GM18867 (cell line): ENCODE results near the gene ELL.

Experiments used
- ATAC-seq: cut with Tn5 transposase; IDR thresholded peaks from one replicate; pipeline ENCODE4 v1.9.1; 2021; ENCODE audit warnings: mild to moderate bottlenecking, moderate library complexity; ENCODE audit not compliant: unreplicated experiment

ELL gene

DNA sequence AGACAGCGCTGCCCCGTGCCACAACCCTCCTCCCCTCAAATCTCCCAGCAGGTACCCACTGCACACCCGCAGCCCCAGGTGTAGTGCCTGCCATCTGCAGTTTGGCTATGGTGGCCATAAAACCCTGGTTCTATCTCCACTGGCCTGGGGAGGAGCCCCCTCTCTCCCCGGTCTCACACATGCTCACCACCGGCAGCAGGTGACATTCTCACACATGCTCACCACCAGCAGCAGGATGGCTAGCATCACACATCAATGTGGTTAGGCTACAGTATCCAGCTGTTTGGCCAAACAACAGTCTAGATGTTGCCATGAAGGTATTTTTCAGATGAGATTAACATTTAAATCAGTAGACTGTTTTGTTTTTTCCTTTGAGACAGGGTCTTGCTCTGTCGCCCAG, 31.1 kb downstream of the ELL start:
- no peak for ATAC-seq

- ATAC-seq: no peak
Measured at GRCh38 chr19:18489627-18490184, 32.2 kb downstream of the ELL start.

DNA sequence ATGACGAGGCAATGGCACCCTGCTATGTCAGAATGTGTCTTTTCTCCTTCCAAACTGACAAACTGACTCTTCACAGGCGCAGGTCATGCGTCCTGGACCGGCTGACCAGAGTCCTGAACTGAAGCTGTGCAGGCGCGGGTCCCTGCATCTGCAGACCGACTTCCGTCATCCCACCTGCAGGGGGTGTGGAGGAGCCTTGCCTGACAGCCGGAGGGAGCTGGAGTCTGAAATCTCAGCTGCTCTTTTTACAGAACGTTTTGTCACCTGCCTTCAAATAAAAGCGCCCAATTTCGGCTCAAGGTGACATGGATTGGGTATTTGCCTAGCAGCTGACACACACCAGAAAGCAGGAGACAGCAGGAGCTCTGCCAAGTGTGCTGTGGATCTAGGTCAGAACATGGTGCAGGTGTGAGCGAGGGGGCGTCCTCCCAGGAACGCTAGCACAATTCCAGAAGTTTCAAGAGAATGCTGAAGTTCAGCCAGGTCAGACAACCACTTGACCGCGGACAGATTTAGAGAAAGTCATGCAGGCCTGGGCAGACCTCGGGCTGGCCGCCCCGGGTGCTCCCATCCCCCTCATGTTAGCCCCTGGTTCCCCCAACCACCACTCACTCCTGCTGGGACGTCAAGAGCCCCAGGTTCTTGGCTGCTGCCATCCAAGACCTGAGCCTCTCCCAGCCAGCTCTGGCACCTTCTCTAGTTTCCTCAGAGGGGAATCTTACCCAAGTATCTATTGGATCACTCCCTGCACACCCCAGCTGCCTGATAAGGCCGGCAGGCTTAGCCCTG, 32.8 kb downstream of the ELL start:
- ATAC-seq: no peak

- ATAC-seq: no peak
Measured at GRCh38 chr19:18488403-18488723, 33.5 kb downstream of the ELL start.

GRCh38 chr19:18487576-18488402, 34.1 kb downstream of the ELL start:
- ATAC-seq: no peak

- no peak for ATAC-seq
Measured at GRCh38 chr19:18486746-18487145, 35.1 kb downstream of the ELL start.

- no peak for ATAC-seq
Measured at GRCh38 chr19:18484992-18485391, 36.9 kb downstream of the ELL start.

- no peak for ATAC-seq
Measured at GRCh38 chr19:18483119-18483890, 38.6 kb downstream of the ELL start.

GRCh38 chr19:18481505-18482222, 40.2 kb downstream of the ELL start:
- ATAC-seq: no peak

- no peak for ATAC-seq
Measured at GRCh38 chr19:18480006-18480691, 41.7 kb downstream of the ELL start.

DNA sequence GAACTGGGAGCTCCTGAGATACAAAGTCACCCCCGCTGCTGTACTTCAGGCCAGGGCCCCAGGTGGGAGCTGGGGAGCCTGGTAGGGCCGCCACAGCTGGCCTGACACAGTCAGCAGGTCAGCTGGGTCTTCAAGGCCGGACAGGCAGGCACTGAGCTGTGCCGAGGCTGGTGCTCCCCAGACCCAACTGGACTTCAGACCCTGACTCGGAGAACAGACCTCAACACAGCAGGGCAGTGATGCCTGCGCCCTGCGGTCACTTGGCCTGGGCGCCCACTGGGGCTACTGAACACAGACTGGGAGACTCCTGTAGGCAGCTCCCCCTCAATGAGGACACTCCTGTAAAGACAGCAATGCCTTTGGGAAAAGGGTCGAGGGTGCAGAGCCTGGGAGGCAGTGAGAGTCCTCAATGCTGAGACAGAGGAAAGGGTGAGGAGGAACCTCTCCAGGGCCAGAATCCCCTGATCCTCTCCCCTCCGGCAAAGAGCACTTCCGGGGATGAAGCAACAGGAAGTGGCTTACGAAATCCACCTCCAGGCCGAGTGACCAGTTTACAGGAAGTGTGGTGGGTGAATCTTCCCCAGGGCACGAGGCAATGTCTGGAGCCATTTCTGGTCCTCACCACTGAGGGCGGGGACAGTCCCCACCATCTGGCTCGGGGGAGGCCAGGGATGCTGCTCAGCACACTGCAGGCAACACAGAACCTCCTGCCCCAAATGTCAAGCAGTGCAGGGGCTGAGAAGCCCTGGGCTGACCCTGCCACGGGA, 43.1 kb downstream of the ELL start:
- no peak for ATAC-seq

DNA sequence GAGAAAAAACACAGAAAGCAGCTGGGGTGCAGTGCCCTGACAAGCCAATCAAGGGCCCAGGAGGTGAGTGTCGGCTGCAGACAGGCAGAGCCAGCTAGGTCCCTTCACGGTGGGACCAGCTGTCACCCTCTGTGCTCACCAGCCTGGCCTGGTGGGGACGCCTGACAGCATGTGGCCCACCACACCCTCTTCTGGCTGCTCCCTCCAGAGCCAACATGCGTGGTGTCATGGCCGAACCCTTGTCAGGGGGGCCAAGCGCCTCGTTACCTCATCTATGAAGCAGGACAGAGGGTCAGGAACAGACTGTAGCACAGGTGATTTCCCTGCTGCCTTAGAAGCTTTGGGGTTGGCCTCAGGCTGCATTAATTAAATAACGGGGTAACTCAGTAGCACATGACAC, 43.9 kb downstream of the ELL start:
- ATAC-seq: no peak

- ATAC-seq: no peak
Measured at GRCh38 chr19:18477042-18477779, 44.7 kb downstream of the ELL start.

- ATAC-seq: no peak
Measured at GRCh38 chr19:18476507-18477041, 45.3 kb downstream of the ELL start.

- ATAC-seq: no peak
Measured at GRCh38 chr19:18475762-18476331, 46.0 kb downstream of the ELL start.

DNA sequence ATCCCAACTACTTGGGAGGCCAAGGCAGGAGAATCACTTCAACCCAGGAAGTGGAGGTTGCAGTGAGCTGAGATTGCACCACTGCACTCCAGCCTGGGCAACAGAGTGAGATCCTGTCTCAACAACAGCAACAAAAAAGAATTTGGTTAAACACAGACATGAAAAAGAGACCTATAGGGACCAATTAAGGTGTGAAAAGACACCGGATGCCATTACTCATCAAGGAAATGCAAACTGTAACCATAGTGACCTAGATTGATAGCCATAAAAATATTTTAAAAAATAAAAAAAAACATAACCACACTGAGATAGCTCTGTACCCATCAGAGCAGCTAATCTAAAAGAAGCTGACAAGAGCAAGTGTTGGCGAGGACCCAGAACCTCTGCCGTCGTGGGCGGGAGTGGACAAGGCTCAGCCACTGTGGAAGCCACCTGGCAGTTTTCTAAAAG, 46.8 kb downstream of the ELL start:
- ATAC-seq: no peak

GRCh38 chr19:18474366-18474887, 47.4 kb downstream of the ELL start:
- ATAC-seq: no peak

DNA sequence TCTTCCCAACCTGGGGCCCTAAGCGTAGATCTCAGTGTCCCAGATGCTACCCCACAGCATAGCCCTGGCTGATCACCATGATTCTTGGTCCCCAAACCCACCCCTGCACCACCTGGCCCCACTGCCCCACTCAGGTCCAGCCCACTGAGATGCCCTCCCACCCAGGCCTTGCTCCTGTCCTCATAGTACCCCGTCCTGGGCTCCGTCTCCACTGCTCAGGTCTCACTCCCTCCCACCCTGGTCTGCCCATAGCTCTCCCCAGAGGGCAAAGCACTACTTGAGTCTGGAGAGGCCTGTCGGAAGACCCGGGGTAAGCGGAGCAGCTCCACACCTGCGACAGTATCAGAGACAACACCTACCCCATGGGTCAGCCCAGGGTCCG, 48.2 kb downstream of the ELL start:
- ATAC-seq: no peak
